DND-41 (cell line): ENCODE data around the gene RIPOR1.

Source experiments
- EZH2 ChIP-seq: IDR thresholded peaks from 3 replicates; pipeline ENCODE4 v1.6.1; 2012; ENCODE audit warnings: borderline replicate concordance, low read depth, mild to moderate bottlenecking, moderate library complexity, low read length, inconsistent platforms; ENCODE audit not compliant: severe bottlenecking
- TF ChIP-seq, protein P1 (sequence below): IDR thresholded peaks from 2 replicates; pipeline ENCODE4 v1.5.1; 2012; ENCODE audit warnings: borderline replicate concordance, low read length, moderate library complexity, mild to moderate bottlenecking; ENCODE audit not compliant: poor library complexity, severe bottlenecking; ENCODE audit errors: extremely low read depth

DNA sequence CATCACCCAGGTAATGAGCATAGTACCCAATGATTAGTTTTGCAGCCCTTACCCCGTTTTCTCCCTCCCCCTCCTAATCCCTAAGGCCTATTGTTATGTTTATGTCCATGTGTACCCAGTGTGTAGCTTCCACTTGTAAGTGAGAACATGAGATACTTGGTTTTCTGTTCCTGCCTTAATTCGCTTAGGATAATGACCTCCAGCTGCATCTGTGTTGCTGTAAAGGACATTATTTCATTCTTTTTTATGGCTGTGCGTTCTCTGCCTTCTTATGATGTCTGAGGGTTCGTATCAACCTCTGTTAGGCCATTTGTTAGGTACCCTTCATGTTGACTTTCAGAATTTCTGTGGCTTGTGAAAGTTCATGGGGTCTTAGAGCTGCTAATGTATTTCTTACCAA is 64.7 kb downstream of the RIPOR1 start:
- TF ChIP-seq, protein P1, sequence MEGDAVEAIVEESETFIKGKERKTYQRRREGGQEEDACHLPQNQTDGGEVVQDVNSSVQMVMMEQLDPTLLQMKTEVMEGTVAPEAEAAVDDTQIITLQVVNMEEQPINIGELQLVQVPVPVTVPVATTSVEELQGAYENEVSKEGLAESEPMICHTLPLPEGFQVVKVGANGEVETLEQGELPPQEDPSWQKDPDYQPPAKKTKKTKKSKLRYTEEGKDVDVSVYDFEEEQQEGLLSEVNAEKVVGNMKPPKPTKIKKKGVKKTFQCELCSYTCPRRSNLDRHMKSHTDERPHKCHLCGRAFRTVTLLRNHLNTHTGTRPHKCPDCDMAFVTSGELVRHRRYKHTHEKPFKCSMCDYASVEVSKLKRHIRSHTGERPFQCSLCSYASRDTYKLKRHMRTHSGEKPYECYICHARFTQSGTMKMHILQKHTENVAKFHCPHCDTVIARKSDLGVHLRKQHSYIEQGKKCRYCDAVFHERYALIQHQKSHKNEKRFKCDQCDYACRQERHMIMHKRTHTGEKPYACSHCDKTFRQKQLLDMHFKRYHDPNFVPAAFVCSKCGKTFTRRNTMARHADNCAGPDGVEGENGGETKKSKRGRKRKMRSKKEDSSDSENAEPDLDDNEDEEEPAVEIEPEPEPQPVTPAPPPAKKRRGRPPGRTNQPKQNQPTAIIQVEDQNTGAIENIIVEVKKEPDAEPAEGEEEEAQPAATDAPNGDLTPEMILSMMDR: no peak
- no peak for TF ChIP-seq EZH2
